Measurements from ENCODE around the gene WDR18.

The WDR18 gene

DNA sequence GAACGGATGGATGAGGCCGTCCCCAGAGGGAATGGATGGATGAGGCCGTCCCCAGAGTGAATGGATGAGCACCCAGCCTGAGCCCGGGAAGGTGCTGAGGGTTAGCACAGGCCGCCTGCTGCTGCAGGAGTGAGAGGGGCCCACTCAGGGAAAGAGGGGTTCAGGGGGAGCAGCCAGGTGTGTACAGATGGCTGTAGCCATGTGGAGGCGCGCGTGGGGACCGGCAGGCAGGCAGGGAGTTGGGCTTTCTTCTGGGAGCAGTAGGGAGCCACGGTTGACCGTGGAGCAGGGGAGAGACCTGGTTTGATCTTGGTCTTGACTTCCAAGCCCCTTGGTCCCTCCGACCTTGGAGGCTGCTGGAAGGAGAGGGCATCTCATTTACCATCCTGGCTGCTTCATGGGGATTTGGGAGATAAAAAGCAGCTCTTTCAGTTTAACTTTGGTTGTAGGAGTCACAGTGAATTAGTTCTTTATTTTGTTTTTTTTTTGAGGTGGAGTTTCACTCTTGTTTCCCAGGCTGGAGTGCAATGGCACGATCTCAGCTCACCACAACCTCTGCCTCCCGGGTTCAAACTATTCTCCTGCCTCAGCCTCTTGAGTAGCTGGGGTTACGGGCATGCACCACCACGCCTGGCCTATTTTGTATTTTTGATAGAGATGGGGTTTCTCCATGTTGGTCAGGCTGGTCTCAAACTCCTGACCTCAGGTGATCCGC lies 33.6 kb upstream of the WDR18 start:
- TF ChIP-seq, protein P1, sequence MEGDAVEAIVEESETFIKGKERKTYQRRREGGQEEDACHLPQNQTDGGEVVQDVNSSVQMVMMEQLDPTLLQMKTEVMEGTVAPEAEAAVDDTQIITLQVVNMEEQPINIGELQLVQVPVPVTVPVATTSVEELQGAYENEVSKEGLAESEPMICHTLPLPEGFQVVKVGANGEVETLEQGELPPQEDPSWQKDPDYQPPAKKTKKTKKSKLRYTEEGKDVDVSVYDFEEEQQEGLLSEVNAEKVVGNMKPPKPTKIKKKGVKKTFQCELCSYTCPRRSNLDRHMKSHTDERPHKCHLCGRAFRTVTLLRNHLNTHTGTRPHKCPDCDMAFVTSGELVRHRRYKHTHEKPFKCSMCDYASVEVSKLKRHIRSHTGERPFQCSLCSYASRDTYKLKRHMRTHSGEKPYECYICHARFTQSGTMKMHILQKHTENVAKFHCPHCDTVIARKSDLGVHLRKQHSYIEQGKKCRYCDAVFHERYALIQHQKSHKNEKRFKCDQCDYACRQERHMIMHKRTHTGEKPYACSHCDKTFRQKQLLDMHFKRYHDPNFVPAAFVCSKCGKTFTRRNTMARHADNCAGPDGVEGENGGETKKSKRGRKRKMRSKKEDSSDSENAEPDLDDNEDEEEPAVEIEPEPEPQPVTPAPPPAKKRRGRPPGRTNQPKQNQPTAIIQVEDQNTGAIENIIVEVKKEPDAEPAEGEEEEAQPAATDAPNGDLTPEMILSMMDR (IDR thresholded peaks at IDR 0.05; ENCODE audit: control insufficient read depth, extremely low read depth, insufficient read depth) = no peak
- no peak overlapping the region for H3K4me3 ChIP-seq (ENCODE audit: low read depth, low read length)
- no peak for DNase-seq (ENCODE audit: low read depth)

DNA sequence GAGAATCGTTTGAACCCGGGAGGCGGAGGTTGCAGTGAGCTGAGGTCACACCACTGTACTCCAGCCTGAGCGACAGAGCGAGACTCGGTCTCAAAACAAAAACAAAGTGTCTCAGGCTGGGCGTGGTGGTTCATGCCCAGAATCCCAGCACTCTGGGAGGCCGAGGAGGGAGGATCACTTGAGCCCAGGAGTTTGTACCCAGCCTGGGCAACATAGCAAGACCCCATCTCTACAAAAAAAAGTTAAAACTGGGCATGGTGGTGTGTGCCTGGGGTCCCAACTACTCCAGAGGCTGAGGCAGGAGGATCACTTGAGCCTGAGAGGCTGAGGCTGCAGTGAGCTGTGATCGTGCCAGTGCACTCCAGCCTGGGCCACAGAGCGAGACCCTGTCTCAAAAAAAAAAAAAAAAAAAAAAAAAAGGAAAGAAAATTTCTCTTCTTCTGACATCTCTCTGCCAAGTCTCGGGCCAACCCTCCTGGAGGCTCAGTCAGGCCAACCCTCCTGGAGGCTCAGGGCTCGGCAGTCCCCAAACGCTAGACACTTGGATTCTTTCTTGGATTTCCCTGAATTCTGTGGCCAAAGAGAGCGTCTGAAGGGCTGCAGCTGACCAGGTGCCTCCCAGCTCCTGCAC lies 32.0 kb upstream of the WDR18 start:
- H3K4me3 ChIP-seq (ENCODE audit: low read depth, low read length) = no peak overlapping the region; the same call in 1 of the 2 replicates
- no peak for DNase-seq (ENCODE audit: low read depth)
- TF ChIP-seq, protein P1 (IDR thresholded peaks at IDR 0.05; ENCODE audit: control insufficient read depth, extremely low read depth, insufficient read depth) = no peak

DNA sequence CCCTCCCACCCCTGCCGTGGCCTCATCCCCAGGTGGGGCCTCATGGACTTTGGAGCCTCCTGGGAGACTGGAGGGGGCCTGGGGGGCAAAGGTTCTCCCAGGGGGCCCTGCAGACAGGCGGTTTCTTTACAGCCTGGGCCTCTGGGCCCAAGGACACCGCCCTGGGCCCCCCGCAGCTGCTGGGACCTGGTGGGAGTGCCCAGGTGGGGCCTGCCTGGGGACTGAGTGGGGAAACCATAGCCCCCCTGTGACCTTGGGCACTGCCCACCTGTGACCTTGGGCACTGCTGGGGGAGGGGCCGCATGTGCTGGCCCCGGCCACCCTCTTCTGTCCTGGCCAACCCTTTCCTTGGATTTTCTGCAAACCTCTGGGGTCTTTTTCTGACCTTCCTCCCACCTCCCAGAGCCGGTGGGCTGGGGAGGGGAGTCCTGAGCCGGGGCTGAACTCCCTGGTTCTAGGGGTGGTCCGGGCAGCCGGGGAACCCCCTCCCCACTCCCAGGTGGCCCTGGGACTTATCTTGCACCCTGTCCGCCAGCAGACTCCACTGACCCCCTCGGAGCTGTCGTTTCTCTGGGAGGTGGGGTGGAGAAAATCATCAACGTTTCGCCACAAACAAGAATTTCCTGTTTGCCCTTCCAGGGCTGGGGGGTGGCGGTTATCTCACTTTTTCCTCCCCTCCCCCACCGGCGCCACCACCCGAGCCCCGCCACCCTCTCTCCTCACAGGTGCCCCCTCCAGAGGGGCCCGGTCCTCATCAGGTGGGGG lies 31.3 kb upstream of the WDR18 start:
- peak; percentile 7 for DNase-seq (ENCODE audit: low read depth)
- TF ChIP-seq, protein P1 (IDR thresholded peaks at IDR 0.05; ENCODE audit: control insufficient read depth, extremely low read depth, insufficient read depth) = no peak
- H3K4me3 ChIP-seq (ENCODE audit: low read depth, low read length) = peak overlapping the region; percentile 45

DNA sequence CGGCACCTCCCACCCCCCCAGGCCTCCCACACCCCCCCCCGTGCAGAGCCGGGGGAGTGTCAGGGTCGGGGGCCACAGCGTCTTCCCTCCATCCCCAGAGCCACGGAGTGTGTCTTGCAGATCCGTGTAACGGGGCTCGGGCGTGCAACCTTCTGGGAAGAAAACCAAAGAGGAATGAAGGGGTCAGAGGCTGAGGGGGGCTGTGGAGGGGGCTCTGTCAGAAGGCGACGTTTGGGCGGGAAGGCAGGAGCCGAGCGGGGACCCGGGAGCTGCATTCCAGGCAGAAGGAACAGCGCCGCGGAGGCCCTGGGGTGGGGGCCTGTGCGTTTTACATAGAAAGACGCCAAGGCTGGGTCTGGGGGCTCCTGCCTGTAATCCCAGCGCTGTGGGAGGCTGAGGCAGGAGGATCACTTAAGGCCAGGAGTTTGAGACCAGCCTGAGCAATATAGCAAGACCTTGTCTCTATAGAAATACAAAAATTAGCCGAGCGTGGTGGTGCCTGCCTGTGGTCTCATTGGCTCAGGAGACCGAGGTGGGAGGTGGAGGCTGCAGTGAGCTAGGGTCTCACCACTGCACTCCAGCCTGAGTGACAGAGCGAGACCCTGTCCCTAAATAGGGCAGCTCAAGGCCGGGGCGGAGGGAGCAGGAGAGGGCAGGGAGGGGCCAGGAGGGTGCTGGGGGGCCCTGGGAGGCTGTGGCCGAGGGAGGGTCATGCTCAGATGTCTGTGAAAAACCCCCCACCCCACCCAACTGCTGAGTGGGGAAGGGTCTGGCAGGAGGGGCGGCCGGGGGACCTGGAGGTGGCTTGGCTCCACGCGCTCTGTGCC lies 30.5 kb upstream of the WDR18 start:
- no peak for DNase-seq (ENCODE audit: low read depth)
- TF ChIP-seq, protein P1 (IDR thresholded peaks at IDR 0.05; ENCODE audit: control insufficient read depth, extremely low read depth, insufficient read depth) = no peak
- no peak overlapping the region; the same call in 1 of the 2 replicates for H3K4me3 ChIP-seq (ENCODE audit: low read depth, low read length)

DNA sequence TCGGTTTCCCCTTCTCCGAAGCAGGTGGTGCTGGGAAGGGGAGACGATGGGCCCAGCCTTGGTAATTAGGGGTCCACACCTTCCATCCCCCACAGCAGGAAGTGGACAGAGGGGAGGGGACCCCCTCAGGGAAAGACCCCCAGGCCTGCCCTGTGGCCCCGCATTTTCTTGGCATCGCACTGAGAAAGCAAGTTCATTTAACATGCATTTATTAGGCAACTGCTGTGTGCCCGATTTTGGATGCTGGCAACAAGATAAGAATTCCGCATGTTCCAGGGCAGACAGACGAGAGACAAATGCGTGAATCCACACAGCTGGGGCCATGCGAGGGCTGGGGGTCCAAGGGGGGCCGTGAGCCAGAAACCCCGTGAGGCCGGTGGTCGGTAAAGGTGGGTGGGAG lies 29.9 kb upstream of the WDR18 start:
- TF ChIP-seq, protein P1 (IDR thresholded peaks at IDR 0.05; ENCODE audit: control insufficient read depth, extremely low read depth, insufficient read depth) = no peak
- no peak overlapping the region for H3K4me3 ChIP-seq (ENCODE audit: low read depth, low read length)
- no peak for DNase-seq (ENCODE audit: low read depth)

DNA sequence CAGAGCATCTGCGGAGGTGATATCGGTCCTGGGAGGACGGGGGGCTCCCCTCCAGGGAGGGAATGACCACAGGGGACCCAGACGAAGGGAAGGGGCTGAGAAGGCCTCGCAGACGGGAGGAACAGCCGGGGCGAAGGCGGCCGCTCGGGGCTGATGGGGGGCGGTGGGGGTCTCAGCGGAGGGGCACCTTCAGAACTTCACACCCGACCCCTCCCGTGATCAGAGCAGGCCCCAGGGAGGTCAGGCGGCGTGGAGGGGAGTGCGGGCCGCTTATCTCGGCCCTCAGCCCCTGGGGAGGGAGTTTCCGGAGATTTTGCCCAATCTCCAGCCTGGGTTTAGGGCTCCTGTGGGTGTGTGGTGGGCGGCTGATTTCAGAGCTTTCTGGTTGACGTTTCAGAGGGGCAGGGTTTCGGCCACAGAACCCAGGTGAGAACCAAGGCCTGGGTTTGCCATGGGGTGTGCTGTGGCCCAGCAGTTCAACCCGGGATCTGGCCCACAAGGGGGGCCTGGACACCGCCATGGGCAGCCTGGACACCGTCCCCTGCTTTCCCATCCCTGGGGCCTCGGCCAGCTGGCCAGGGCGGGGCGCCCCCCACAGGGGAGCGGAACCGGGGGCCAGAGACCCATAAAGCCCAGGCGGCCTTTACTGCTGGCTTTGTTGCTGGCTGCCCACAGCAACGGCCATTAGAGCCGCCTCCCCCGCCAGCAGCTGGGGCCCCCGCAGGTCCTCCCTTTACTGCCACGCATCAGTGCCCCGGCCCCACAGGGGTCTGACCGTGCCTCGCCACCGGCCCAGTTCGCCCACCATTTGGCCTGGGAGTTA lies 29.3 kb upstream of the WDR18 start:
- TF ChIP-seq, protein P1 (IDR thresholded peaks at IDR 0.05; ENCODE audit: control insufficient read depth, extremely low read depth, insufficient read depth) = no peak
- DNase-seq (ENCODE audit: low read depth) = no peak
- no peak overlapping the region for H3K4me3 ChIP-seq (ENCODE audit: low read depth, low read length)
